NCI-H82 treated with DMSO at 0.1 percent for 48 hours (cell line): ENCODE data around the gene OR52K2.
"Not testable (repeated sequence)": the region's sequence is repeated elsewhere in the genome, so short reads cannot be mapped to it uniquely, and the experiment has no call there.

Source experiments
- DNase-seq: peaks from one replicate; lab custom pipeline; 2025; ENCODE audit not compliant: unreplicated experiment; lab: John Stamatoyannopoulos, UW

The OR52K2 gene

DNA sequence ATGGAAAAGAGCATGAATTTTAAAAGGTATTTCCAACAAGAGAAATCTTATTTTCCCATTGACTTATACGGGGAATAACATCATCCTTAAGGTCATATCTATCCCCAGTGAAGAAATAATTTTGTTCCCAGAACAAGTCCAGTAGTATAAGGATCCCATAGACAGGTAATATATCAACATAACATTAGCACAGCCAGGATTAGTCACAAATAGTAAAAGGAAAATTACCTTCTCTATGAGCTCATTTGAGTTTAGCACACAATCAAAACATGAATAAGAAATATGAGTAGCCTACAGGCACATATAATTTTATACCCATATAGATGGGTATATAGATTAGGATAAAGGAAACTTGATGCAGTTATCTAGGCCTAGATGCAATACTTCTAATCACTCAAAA, 30.5 kb downstream of the OR52K2 start:
- DNase-seq: no peak

DNA sequence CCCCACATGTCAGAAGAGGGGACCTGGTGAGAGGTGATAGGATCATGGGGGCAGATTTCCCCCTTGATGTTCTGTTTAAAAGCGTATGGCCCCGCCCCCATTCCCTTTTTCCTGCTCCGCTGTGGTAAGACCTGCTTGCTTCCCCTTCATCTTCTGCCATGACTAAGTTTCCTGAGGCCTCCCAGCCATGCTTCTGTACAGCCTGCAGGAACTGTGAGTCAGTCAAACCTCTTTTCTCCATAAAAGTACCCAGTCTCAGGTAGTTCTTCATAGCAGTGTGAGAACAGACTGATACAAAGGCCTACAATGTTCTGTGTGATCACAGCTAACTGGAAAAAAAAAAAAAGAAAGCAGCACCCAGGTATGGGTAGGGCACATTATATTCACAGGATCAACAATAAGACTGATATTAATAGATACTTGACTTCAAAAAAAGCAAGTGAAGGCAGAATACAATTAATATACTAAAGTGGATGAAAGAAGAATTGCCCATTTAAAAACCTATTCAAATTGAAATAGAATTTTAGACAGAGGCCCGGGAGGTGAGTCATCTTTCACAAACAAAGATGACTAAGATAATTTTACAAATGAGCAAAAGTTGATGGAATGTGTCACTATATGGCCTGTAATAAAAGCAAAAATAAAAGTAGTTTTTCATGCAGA, 31.6 kb downstream of the OR52K2 start:
- no peak for DNase-seq

DNA sequence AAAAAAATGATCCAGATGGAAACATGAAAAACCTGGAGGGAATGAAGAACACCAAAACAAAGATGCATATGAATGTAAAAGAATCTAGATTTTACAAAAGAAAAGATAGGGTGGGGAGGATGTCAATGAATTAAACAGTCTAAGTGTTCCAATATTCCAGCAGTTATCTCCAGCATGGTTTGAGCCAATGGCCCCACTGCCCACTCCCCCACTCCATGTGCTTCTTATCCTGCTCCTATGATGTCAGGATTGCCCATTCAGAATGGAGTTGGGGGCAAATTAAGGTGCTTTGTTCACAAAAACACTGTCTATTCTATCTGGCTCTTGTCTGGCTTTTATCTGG, 32.1 kb downstream of the OR52K2 start:
- no peak for DNase-seq

DNA sequence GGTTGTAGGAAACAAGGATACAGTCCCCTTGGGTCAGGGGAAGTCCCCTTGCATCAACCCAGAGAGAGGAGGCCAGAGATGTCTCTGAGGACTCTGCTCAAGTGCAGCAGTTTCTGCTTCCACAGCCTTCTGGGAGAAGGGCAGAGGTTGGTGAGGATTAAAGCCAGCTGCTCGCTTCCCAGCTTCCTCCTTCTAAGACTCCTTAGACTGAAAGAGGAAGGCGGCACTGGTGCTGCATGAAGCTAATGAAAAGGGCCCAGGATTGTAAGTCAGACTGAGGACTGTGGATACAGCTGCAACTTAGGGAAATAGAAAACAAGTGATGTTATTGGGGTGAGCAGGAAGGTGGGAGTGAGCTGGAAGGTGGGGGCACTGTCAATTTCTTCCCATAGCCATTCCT, 33.4 kb downstream of the OR52K2 start, which contains the start of gene OR52K1:
TSS of gene OR52K1 (plus strand) at position 202 of the 400 bp plus-strand sequence. CDS start 6,255 bp downstream, outside the sequence.
- no peak for DNase-seq

DNA sequence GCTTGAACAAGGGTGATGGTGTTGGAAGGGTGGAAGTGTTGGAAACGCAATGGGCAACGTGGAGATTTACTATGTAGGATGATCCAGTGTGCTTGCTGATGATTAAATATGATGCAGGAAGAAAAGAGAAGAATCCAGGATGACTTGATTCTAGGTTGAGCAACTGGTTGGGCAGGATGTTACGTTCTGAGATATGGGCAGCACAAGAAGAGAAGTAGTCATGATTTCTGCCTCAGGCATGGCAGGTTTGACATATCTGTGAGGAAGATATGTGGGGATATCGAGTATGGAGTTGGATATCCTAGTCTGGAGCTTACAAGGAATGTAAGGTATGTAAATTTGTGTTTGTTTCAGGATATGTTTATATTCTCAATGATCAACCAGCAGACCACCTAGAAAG, 35.2 kb downstream of the OR52K2 start:
- no peak for DNase-seq

DNA sequence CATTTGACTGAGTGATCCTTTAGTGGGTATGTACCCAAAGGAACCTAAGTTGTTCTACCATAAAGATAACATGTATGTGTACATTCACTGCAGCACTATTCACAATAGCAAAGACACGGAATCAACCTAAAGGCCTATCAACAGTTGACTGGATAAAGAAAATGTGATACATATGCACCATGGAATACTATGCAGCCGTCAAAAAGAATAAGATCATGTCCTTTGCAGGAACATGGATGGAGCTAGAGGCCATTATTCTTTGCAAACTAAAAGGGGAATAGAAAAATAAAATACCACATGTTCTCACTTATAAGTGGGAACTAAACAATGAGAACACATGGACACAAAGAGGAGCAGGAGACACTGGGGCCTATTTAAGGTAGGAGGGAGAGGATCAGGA, 42.3 kb downstream of the OR52K2 start:
- not testable (repeated sequence) for DNase-seq

DNA sequence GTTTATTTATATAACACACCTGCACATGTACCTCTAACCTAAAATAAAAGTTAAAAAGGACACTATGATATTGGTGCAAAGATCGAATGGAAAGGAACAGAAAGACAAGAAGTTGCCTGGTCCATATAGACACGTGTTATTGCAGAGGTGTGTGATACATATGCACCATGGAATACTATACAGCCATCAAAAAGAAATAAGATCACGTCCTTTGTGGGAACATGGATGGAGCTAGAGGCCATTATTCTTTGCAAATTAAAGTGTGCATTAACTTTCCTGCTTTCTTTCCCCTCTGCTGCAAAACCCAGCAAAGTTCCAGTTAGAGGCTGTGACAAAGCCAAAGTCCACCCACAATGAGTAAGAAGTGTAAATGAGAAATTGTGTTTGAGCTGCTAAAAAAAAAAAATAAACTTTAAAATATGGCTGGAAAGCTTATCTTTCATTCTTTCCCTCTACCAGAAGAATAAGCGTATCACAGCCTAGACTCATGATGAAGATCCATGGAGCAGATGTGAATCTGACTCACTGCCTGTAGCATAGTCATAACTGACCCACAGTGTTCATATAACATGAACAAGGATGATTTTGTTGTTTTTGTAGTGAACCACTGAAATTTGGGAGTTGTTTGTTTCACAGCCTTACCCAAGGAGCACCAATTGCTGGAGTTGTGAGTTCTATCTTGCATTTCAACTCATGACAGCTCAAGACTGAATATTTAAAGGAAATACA, 42.9 kb downstream of the OR52K2 start:
- DNase-seq: no peak

DNA sequence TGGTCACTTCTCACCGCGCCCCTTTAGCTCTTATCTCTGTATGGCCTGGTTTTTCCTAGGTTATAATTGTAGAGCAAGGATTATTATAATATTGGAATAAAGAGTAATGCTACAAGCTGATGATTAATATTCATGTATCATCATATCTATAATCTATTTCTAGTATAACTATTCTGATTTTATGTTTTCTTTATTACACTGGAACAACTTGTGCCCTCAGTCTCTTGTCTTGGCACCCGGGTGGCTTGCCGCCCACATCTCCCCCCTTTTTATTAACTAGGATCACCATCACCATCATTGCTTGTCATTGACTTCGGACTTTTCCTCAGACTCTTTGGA, 44.4 kb downstream of the OR52K2 start:
- no peak for DNase-seq

DNA sequence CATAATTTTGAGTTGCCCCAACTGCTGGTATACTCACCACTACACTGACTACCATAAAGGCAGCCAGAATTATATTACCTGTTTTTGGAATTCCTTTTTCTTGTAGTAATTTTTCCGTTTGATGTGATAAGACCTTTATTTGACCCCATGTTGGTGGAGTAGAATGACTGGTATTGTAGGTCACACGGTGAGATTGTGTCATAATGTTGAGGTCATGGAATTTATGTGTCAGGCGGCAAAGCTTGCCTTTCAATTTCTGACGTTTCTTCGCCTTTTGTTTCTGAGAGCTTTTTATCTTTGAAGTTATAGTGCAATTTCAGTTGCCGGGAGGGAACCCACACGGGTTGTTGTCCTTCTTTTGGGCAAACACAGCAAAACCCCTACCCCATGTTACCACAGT, 46.4 kb downstream of the OR52K2 start:
- DNase-seq: no peak

DNA sequence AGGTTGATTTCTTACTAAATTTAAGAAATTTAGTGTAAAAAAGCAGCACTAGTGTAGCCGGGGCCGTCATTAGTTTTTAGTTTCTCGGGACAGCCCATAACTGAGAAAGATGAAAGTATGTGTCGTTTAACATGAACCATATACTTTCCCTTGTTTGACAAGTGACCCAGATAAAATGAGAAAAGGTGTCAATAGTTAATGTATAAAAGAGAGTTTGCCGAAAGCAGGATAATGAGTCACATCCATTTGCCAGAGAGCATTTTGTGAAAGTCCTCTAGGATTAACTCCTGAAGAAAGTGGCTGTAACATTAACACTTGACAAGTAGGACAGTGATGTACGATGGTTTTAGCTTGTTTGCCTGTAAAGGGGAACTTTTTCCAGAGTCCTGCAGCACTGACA, 46.9 kb downstream of the OR52K2 start:
- no peak for DNase-seq

DNA sequence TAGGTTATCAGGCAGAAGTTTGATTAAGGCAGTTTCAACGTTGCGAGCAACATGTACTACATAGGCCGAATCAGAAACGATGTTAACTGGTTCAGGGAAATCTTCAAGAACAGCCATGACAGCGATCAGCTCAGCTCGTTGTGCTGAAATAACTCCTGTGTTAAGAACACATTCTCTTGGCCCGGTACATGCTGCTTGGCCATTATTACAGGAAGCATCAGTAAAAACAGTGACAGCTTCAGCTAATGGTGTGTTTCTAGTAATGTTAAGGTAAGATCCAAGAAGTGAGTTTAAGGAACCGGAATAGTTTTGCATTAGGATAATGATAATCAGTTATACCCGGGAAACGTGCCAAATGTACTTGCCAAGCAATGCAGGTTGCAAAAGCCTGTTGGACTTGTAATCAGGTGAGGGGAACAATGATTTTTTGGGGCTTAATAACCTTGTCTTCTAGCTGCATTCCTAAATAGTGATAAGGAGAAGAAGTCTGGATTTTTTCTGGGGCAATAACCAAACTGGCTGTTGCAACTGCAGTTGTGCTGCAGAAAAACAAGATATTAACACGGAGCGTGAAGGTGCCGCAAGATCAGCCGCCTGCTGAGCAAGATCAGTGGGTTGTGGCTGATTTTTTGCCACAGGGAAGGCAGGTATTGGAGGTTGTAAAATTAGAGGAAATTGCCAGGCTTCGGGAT, 47.6 kb downstream of the OR52K2 start:
- DNase-seq: no peak
